Right renal pelvis (tissue), 4 donors: ENCODE data around the gene RGPD5. TPM values are rescaled to one million over a fixed set of nuclear protein-coding genes. Genes with fewer than 3 reads are reported as not detected.
"Not testable (repeated sequence)": the region's sequence is repeated elsewhere in the genome, so short reads cannot be mapped to it uniquely, and the experiment has no call there.

Experiments used
- DNase-seq, 4 donors: peaks; one replicate each; pipeline ENCODE4 v3.0.0-alpha.2; 2013; ENCODE audit warnings: low read depth in 4 of 4, low spot score in 3 of 4, missing footprints in 1 of 4
- polyA plus RNA-seq, 4 donors: library from polyadenylated mRNA; unstranded; fragments of 120-200 nt; gene quantifications; one replicate each; pipeline ENCODE4 v1.2.1, GENCODE V29; 2013; ENCODE audit not compliant: insufficient read length in 4 of 4

The RGPD5 gene
- polyA plus RNA-seq: 10 to 100 TPM; 11.1 to 15.2 (median 13.0) TPM

DNA sequence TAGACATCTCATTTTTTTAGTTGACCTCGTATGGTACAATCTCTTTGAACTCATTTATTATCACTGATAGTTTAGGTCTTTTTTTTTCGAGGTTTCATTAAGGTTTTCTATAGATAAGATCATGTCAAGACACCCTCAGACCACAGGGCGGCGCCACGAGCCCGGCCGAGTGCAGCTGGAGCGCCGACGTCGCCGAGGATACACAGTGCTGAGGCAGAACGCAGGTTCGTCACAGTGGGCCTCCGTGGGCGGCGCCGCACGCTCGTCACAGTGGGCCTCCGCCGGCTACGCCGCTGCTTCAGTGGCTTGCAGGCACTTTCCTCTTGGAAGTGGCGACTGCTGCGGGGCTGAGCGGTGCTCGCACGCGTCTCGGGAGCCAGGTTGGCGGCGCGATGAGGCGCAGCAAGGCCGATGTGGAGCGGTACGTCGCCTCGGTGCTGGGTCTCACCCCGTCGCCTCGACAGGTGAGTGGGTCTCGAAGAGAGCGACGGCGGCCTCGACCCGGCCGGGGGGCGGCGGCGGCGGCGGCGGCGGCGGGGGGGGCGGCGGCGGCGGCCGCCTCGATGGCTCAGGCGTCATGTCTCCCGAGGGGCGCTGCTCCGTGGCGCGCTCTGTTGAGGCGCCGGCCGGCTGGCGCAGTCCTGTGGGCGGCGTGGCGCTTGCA lies at the start of gene RGPD5:
Gene RGPD5, plus strand, starts transcription at position 232 of the 664 bp plus-strand sequence. Its CDS starts 161 bp downstream, at position 393.
- not testable (repeated sequence) for DNase-seq

DNA sequence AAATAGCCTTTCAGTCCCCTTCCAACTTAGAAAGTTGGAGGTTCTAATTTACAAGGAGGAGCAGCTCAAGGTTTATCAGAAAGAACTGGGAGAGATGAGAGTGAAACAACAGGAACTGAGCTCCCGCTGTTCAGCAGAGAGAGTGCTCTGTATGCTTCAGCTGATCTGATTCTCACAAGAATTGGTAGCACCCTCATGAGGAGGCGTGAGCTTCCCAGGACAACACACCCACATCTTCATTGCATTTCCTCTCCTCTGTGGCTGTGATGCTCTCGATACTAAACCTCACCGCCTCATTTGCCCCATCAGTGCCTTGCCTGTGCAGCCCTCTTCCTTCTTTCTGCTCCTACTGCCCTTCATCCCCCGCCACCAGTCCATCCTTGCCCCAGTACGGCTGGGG lies 42.5 kb upstream of the RGPD5 start:
- DNase-seq: not testable (repeated sequence)

DNA sequence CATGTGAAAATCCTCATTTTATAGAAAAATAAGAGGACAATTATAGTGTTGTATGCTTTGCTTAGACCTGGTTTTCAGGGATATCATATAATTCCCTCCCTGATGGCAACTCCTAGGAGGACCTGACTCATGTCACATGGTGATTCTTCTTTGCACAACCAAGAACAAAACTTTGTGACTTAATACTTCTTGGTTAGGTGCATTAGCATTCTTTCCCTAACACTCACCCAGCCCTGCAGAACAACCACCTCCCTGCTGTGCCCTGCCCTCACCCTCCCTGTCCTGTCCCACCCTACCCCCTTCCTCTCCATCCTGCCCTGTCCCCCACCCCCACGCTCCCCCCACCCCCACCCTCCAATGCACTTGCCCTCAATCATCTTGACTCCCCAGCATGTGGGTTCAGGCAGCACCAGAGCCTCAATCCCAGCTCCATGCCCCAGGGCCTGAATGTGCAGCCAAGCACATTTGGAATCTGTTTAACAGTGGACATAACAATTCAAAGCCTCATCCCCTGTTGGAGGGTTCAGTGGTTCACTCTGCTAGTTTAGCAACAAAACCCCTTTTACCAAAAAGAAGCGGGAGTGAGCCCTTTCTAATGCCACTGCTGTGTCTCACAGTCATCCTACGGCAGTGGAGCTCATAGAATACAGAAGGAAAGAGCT lies 36.8 kb upstream of the RGPD5 start:
- not testable (repeated sequence) for DNase-seq

DNA sequence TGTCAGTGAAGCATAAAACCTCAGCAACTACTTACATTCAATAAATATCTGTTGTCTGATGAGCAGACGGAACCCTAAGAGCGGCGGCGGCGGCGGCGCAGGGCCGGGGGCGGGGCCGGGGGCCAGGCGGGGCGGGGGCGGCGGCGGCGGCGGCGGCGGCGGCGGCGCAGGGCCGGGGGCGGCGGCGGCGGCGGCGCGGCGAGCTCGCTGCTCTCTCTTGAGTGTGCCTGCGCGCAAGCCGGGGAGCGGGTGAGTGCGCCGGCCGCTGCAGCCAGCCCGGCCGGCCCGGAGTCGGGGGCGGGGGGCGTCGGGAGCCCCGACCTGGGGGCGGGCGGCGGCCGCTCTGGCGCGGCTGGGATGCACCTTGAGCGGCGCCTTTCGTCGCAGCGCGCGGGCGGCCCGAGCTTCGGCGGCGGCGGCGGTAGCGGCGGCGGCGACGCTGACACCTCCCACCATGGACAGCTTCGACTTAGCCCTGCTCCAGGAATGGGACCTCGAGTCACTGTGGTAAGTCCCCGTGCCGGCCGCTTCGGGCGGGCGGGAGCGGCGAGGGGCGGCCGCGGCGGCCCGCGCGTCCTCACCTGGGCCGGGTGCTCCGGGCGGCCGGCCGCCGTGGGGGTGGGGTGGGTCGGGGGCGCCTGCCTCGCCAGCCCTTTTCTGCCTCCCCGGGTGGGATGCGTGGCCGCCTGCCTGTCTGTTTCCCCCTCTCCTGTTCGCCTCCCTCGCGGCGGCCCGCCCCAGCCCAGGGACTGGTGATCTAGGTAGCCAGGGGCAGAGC lies 33.7 kb upstream of the RGPD5 start:
- DNase-seq: not testable (repeated sequence)

DNA sequence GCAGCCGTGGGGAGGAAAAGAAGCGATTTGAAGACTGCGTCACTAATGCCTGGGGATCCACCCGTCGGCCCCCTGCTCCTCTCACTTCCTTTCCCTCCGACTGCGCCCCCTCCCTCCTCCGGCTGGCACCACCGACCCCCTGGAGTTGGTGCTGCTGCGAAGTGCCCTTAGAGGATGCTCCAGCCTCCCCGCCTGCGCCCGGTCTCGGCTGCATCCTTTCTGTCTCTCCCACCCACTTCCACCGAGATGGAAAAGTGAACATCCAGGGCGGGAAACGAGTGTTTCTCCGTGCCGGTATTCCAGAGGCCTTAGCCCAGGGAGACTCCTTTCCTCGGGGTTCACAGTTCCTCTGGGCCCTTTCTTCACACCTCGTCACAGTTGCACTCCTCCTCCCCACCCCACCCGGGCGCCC lies 33.1 kb upstream of the RGPD5 start:
- not testable (repeated sequence) for DNase-seq

DNA sequence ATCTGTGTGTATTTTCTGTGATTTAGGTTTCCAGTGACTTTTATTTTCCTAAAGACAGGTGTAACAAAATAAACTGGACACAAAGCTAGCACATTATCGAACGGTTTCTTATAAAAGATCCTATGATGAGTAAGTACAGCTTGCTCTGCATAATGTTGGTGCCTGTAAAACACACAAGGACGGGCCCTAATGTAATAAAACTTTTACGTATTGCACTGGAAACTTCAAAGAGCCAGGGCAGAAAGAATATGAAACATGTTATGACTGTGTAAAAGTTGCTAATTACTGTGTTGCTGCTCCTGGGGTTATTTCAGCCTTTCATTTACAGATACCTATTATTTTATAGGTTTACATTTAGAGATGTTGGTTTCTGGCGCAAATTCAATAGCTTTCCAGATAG lies 32.1 kb upstream of the RGPD5 start:
- DNase-seq: not testable (repeated sequence)

DNA sequence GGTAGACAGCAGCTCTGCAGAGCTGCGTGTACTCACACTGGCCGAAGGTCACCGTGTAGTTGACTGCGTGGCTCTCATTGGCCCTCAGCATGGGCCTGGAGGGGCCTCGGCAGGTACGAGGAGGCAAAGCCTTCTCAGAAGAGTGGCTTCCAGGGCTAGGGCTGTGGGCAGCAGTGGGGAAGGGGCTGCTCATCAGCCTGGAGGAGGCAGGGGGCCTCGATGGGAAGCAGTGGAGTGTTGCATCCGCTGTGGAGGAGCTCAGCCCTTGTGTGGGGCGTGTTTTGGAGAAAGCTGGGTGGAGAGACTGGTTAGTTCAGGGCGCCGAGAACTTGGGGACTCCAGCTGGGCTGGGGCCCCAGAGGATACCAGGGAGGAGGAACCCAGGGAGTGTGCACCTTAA lies 28.0 kb upstream of the RGPD5 start:
- not testable (repeated sequence) for DNase-seq

DNA sequence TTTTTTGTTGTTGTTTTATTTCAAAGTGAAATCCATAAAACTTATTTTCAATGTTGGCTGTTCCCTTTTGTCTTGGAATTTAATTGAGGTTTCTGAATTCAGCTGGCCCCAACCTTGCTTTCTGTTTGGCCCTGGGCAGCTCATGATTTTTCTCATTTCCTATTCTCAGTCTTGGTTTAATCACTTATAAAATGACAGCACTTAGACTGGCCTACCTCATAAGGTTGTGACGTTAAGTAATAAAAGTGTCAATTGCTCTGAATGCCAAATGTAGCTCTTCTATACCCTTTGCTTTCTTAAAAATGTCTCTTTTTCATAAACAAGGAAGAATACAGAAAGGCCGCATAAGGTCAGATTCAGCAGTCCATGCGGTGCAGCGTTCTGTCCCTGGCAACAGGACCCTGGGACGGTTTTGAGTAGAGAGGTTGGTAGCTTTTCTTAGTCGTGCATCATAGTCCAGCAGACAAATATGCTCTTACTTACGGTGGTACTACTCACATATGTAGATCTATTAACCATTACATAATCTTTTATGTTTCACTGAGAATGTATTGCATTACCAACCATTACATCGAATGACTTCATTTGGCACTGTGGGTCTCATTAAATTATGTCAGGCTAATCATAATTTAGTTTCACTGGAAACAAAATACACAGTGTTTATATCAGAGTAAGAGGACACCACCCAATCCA lies 27.1 kb upstream of the RGPD5 start:
- DNase-seq: not testable (repeated sequence)

DNA sequence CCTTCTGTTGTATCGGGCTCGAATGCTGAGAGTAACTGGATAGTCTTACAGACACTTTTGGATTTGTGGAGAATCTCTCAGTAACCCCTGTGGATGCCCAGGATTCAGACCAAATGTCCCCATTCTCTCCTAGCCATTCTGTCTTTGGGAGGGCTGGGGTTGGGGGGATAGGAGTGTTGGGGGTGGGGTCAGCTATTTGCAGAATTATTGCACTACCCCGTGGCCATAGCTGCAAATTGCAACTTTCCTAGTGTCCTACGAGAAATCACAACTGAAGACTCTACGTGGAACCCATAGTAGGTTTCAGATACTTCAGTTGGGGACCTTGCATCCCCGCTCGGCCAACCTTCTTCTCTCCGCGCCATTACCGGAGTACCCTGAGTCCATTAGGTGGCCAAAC lies 25.2 kb upstream of the RGPD5 start:
- DNase-seq: not testable (repeated sequence)

DNA sequence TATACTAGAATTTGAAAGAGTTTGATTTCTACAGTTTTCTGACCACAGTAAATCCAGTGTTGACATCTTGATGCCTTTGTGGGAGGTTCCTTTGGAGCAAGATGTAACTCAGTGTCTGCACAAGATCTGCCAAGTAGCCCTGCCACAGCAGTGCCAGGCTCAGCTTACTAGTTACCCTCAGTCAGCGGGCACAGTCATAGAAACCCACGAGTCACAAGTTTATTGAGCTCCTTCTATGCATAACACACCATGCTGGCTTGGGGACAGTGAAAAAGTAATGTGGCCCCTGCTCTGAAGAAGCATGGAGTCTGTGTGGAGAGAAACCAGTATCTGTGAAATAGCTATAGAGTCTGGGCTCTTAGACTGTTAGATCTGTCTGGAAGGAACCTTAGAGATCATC lies 15.0 kb upstream of the RGPD5 start:
- DNase-seq: not testable (repeated sequence)

DNA sequence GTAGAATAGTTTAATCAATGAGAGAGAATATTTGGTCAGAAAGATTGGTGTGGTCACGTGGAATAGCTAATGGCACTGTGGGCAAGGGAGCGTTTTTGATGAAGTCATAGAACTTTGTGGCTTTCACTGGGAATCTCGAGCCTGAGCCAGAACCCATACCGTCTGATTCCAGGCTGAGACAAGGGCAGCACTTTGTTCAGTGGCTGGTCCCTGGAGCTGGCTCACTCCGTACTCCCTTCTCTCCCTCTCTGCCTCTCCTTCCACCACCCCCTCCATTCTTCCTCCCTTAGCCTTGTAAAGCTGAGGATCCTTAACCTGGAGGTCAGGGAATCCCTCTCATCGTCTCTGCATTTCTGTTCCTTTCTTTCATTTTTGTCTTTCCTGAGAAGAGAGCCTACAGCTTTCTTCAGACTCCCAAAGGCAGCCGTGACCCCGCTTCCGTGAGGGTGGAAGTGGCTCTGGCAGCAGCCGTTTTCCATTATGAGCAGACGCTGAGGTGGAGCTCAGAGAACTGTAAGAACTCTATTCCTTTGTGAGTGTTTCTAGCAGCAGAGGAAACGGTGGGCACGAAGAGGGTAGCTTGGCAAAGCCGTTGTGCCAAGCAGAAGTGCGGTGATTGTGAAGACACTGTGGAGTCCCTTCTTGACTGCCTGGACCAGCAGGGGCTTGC lies 12.8 kb upstream of the RGPD5 start:
- DNase-seq: not testable (repeated sequence)

DNA sequence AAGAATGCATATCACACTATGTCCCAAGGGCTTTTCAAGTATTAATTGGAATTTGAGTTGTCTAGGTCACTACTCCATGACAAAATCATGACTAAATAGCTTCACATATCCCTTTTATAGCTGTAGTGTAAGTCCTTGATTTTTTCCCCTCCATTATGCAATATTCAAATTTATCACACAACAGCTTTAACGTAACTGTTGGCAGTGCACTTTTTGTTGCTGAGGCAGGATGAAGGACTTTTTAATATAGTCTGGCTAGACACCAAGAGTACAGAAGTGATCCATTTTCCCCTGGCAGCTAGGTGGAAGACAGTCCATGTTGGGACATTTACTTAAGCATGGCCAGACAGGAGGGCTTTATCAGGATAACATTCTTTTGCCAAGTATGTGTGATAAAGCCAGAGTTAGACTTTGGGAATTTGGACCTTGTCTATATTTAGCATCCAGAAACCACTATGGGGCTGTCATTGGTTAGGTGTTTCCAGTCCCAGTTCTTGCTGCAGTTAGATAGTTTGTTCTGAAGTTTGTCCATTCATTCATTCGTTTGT lies 11.6 kb upstream of the RGPD5 start:
- DNase-seq: not testable (repeated sequence)

DNA sequence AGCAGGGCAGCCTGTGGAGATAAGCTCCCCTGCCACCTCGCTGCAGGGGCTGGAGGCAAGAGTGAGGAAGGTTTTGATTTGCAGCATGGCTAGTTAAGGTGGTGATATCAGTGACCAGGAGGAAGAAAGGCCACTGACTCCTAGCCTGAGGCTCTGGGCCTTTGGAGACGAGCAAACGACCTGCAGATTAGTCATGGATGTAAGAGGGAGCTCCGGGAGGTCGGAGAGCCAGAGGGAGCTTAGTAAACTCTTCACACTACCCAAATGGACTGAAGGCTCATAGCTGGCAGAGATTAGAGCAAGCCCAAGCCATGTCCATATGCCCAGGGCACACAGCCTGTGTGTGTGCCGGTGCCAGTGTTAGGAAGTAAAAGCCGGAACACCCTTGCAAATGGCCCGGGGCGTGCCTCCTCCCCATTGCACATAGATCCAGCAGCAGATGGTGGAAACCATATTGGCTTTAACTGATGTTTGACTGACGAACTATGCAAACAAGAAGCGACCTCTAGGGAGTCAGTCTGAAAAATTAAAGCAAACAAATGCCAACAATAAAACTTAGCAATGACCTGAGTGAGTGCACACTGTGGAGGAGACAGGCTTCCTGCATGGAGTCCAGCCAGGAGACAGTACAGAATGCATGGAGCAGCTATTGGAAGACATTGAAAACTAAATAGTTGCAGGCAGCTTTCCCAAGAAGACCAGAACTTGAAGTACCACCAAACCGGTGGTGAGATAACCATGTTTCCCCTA lies 2.4 kb upstream of the RGPD5 start:
- DNase-seq: not testable (repeated sequence)

DNA sequence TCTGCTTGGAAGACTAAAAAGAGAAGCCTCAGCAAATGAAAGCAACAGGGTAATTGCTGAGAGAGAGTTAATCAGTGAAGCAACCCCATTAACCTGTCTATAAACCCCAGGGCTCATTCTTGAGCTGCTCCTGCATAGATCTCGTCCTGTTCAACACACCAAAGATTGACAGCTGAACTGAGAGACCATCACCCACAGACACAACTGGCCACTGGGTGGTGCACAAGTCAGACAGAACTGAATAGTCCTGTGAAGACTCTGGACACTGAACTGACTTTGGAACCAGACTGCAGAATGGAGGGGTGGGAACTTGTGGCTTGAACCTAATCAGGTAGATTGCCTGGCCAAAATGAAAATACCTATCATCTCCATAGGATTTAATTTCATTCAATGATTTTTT lies 1.4 kb upstream of the RGPD5 start:
- DNase-seq: not testable (repeated sequence)

DNA sequence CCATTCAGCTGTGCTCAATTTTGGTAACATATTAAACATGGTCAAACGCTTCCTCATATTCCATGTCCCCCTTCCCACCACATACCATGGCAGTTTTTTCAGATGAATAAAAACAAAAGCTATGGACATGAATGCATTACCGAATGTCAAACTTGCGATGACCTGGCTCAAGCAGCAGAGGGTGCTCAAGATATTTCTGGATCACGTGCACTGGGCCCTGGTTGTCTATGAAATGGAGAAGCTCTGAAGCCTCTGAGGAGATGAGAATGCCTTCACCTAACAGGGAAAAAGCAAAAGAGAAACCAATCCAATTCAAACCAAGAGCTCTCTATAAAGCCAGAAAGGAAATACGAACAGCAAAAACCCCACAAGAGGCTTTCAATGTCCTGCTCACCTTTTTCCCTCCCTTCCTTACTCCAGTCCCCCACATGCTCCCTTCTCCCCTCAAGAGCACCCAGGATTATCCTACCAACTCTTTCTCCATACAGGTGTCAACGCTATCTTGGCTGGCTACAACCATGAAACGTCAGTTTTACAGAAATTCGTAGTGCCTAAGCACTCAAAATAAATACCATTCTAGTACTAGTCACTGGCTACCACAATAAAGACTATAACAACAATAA lies 77.1 kb downstream of the RGPD5 start:
- not testable (repeated sequence) for DNase-seq

DNA sequence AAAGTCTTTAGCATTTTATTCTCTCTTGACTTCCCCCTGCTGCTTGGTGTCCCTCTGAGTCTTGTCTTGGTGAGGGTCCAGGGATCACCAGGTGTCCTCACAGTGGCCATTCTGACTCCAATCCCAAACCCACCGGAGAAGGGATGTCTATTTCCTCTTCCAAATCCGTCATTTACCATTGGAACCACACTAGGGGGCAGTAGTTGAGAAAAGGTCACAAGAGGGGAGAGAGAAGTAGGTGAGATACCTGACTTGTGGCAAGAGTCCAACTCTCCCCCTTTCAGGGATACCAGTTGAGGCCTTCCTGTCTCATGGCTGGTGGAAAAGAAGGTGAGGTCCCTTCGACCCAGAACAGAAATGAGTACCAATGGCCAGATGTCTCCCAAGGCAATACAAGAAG lies 82.5 kb downstream of the RGPD5 start:
- DNase-seq: not testable (repeated sequence)

DNA sequence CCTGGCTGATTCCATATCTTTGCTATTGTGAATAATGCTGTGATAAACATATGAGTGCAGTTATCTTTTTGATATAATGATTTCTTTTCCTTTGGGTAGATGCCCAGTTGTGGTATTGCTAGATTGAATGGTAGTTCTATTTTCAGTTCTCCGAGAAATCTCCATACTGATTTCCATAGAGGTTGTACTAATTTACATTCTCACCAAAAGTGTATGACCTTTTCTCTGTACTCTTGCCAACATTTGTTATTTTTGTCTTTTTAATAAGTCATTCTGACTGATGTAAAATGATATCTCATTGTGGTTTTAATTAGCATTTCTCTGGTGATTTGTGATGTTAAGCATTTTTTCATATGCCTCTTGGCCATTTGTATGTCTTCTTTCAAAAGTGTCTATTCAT lies 88.0 kb downstream of the RGPD5 start:
- not testable (repeated sequence) for DNase-seq

DNA sequence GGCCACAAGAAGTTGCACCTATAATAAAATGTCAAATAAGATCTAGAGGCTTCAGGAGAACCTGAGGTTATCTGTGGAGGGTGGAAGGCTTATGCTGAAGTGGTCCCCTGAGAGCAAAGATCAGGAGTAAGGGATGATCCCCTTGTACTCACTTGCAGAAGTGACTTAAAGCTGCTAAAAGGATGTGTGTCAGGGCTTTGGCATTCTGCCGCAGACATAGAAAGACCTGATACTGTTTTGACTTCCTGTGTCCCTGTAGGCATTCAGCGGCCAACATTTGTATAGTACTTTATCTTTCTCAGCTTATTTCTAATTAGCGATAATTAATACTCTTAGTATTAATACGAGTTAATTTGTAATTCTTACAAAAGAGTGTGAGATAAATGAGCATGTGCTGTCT lies 94.3 kb downstream of the RGPD5 start:
- not testable (repeated sequence) for DNase-seq

DNA sequence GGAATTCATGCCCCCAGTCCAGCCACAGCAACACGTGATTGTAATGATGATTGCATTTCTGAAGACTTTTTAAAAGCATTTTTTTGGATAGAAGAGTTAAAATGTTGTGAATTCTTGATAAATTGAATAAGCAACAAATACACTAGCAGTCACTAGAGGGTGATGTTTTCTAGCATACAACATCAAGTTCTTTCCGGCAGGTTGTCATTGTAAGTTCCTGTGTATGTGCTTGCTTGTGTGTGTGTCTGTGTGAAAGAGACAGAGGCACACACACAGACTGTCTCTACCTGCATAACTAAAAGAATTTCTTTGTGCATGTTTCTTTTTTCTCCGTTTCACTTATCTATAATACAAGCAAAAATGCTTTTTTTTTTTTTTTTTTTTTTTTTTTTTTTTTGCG lies 95.8 kb downstream of the RGPD5 start:
- not testable (repeated sequence) for DNase-seq
